Activated CD4-positive, CD25-positive, alpha-beta regulatory T cell treated with anti-CD3 and anti-CD28 coated beads, Interleukin-2, amount 50 U/mL, for 72 hours (primary cell): Measurements from ENCODE around the gene ITIH3.
A peak's percentile ranks its signal among the peaks of the same experiment; 100 is the strongest.
"Not testable (repeated sequence)": the region's sequence is repeated elsewhere in the genome, so short reads cannot be mapped to it uniquely, and the experiment has no call there.

Experiments used
- DNase-seq: peaks from one replicate; pipeline ENCODE4 v3.0.0; 2021

Gene ITIH3, protein sequence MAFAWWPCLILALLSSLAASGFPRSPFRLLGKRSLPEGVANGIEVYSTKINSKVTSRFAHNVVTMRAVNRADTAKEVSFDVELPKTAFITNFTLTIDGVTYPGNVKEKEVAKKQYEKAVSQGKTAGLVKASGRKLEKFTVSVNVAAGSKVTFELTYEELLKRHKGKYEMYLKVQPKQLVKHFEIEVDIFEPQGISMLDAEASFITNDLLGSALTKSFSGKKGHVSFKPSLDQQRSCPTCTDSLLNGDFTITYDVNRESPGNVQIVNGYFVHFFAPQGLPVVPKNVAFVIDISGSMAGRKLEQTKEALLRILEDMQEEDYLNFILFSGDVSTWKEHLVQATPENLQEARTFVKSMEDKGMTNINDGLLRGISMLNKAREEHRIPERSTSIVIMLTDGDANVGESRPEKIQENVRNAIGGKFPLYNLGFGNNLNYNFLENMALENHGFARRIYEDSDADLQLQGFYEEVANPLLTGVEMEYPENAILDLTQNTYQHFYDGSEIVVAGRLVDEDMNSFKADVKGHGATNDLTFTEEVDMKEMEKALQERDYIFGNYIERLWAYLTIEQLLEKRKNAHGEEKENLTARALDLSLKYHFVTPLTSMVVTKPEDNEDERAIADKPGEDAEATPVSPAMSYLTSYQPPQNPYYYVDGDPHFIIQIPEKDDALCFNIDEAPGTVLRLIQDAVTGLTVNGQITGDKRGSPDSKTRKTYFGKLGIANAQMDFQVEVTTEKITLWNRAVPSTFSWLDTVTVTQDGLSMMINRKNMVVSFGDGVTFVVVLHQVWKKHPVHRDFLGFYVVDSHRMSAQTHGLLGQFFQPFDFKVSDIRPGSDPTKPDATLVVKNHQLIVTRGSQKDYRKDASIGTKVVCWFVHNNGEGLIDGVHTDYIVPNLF

DNA sequence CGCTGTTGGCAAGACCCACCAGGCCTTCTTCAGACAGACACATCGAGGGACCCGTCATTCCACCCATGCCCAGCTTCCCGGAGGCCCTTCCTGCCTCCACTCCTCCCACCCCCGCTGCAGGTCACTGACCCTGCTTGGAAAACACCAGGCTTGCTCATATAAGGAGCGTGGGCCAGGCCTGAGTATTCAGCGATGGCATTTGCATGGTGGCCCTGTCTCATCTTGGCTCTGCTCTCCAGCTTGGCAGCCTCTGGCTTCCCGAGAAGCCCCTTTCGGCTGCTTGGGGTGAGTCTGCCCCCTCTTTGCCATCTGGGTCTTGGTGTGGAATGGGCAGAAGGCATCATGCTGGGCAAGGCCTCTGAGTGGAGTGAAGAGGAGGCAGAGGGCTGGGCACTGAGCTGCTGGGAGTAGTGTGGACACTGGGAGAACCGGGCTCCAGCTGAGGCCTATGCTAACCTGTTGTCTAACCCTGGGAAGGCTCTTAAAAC is at the start of gene ITIH3:
ITIH3 (plus strand) TSS at position 185 of the 488 bp plus-strand sequence; CDS start at position 193, 8 bp downstream.
- DNase-seq = no peak

DNA sequence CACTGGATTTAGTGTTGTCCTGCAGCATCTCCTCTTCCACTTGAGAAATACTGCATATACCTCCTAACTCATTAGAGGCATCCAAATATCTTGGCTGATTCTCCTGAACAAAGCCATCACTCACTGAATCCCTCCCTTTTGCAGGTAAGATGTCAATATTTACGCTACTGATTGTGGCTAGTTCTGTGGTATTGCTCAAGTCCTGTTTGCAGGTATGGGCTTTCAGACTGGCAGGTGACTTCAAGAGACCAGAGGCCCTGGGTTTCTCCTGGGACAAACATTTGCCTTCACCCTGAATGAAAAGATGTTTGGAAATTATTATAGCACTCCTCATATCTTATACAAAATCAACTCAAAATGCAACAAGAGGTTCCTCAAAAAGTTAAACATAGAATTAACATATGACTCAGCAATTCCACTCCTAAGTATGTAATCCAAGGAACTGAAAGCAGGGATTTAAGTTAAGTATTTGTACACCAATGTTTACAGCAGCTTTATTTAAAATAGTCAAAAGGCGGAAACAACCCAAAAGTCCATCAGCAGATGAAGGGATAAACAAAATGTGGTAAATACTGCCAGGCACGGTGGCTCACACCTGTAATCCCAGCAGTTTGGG is 42.4 kb upstream of the ITIH3 start:
- DNase-seq = no peak

DNA sequence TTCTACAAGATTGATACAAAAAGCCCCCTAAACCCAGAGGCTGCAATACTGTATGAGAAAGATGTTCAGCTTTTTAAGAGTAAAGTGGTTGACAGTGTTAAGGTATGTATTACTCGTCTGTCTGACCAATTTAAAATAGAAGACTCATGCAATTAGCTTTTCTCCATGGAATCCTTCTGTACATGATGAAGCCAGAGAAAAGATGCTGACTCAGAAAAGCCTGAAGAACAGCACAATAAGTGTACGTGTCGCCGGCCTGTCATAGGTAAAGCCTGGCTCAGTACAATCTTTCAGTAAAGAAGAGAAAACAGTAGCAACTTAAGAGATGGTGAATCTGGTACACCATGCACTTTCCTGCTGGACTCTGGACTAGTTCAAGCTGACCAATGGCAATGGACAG is 40.2 kb upstream of the ITIH3 start:
- DNase-seq = no peak

DNA sequence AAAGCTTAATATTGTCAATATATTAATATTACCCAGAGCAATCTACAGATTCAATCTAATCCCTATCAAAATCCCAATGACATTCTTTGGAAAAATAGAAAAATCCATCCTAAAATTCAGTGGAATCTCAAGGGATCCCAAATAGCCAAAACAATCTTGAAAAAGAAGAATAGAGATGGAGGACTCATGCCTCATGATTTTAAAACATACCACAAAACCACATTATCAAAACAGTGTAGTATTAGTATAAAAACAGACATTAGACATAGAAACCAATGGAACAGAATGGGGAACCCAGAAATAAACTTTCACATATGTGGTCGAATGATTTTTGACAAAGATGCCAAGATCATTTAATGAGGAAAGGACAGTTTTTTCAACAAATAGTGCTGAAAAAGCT is 38.5 kb upstream of the ITIH3 start:
- DNase-seq = no peak

DNA sequence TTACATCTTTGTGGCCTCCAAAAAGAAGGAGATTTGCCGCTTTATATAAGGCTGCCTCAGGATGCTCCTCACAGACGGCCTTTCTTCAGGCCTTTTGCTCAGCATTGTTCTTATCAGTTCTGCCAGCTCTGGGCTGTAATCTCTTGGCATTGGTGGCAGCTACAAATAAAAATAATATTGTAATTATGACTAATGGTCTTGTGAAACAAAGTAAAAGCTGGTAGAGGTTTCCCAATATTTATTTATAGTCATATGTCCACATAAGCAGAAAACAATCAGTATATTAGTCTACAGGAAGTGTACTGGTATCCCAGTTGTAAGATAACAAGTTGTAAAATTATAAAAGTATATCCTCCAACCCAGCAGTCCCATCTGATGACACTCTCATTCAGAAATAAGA is 31.1 kb upstream of the ITIH3 start:
- no peak for DNase-seq

DNA sequence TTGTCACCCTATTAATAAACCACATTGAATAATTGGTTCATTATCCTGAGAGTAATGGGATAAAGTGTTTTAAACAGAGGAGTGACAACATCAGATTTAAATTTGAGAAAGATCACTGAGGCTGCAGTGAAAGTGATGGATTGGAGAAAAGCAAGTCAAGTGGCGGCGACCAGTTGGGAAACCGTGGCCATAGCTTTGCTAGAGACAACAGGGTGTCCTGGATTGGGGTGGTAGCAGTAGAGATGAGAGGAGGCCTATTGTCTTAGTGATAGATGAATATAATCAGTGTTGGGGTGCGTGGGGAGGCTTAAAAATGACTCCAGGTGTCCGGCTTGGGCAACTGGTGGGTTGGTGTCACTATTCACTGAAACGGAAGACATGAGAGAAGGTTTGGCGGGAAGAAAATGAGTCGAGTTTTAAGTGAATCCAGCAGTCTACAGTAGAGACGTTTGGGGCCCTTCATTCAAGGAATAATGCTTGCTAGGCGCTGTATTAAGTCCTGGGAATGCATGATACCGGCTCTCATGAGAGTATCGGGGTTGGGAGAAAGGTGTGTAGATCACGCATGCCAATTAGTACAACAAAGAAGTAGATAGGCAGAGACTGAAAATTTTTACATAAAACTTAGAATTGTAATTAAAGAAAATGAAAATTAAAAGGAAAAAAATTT is 24.7 kb upstream of the ITIH3 start:
- no peak for DNase-seq

DNA sequence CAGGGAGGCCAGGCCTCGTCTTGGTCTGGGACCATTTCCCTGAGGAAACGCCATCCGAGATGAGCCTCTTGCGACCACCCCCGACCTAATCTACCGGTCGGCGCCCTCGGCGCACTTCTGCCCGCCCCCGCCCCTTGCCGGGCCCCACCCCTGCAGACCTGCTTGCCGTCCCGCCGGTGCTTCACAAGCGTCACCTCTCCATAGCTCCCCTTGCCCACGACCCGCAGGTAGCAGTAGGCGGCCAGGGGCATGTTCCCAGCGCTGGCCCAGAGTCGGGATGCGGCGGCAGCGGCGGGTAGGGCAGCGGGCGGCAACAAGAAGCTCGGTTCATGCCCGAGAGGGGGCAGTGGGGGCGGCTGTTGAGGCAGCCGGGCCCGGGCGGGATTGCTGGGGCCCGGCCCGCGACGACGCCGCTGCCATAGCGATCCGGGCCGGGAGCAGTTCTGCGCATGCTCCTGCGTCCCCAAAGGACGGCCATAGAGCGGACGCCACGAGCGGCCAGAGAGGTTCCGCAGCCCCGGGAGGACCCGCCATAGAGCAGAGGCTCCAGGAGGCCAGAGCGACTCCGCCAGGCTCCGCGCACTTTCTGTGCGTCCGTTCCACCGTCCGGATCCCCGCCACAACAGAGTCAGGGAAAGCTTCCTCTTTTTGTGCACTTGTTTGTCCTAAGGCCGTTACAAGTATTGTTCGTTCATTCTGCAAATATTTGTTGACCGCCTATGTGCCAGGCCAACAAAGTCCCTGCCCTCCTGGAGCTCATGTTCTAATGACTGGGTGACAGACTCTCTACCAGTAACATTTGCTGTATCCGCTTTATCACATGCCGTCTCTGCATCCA is 23.9 kb upstream of the ITIH3 start, which contains the start of gene NEK4:
NEK4 (minus strand) TSS at position 445 of the 838 bp plus-strand sequence; CDS start at position 251, 194 bp downstream.
- peak; percentile 84 for DNase-seq

DNA sequence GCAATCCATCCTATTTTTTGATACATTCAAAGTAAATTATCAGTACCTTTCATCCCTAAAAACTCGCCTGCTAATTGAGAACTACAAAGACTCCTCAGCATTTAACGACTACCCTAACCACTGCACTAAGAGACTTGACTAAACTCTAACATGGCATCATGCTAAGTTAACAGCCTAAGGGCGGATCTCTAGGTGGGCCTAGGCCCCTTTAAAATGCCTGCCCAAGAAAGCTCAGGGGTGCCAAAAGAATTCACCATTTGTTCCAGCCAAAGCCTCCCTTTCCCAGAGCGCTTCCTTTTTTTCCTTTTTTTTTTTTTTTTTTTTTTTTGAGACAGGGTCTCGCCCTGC is 23.3 kb upstream of the ITIH3 start:
- no peak for DNase-seq

DNA sequence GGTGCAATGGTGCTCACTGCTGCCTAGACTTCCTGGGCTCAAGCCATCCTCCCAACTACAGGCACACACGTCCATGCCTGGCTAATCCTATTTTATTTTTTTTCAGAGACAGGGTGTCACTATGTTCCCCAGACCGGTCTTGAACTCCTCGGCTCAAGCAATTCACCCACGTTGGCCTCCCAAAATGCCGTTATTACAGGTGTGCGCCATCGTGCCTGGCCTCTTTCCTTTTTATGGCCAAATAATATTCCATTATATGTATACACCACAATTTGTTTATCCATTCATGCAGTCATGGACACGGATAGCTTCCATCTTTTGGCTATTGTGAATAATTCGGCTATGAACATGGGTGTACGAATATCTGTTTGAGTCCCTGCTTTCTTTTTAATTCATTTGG is 22.9 kb upstream of the ITIH3 start:
- no peak for DNase-seq

DNA sequence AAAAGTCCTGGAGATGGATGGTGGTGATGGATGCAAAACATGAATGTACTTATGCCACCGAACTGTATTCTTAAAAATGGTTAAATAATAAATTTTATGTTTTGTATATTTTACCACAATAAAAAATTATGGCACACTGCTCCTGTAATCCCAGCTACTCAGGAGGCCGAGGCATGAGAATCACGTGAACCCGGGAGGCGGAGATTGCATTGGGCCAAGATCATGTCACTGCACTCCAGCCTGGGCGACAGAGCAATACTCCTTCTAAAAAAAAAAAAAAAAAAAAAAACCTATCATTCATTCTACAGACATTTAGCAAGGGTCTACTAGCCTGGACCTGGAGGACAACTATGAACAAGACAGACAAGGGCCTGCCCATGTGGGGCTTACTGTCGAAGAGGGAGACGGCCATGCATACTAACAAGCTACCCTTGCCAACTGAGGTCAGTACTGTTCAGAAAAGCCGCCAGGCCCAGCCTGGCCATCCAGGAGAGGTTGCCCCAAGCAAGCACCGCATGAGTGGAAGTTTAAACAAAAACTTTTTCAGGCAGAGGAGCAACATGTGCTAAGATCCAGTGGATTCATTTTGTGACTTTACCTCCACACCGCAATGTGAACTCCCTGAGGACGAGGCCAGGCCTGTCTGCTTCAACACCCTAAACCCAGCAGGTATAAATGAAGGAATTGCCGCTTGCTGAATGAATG is 21.1 kb upstream of the ITIH3 start:
- peak; percentile 17 for DNase-seq

DNA sequence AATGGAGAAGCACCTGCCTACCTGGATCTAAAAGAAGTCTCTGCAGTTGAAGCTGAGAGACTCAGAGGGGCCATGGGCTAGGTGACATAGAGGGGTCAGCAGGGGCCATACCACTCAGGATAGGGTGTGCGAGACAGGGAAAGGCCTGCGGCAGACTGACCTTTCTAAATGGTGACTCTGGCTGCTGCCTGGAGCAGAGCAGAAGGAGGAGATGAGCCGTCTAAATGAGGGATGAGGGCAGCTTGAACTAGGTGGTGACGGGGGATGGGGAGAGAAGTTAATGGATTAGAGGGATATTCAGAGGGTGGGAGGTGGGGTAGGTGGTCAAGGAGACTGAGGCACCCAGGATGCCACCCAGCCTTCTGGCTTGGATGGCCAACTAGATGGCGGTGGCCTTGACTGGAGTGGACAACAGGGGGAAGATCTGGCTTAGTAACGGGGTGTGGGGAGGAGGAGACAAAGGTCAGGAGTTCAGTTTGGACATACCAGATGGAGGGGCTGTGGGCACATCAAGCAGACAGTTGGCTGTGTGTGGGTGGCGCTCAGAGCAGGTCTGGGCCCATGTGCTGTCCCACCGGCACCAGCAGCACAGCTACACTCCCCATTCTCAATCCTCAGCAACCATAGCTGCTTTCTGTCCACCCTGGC is 20.4 kb upstream of the ITIH3 start:
- DNase-seq = peak; percentile 19

DNA sequence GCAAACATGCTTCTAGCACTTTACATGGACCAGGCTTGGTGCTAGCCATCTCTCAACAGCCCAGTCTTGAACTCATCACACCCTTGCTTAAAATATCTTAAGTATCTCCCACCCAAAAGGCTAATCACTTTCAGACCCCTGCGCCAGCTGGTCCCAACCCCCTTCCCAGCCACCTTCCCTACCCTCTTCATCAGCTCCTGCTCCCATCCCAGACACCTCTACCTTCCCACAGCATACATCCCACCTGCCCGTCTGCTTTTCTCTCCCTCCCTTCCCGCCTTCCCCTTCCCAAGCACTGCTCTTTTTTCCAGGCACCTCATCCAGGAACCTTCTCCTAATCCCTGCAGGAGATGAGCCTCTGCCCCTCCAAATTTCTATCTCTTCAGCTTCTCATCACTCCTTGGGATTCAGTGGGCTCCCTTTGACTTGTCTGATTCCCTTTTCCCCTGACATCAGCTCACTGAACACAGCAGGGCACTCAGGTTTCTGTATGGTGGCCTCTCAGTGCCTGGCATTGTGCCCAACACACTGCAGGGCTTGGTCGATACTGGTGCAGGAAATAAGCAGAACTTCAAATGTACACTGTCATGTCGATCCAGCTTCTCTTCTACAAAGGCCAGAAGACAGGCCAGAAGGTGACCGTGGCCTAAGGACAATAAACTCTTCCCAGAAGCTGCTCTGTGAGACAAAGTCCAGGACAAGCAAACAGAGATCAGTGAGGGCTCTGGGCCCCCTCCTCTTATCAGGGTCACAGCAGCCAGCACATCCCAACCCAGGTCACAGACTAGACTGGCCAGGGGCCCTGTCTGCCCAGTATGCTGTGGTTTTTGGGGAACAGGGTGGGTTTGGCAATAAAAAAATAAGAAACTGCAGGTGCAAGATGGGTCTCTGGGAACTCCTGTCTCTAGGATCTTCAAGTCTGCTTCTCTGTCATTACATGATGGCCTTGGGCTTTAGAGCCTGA is 19.4 kb upstream of the ITIH3 start:
- DNase-seq = no peak

DNA sequence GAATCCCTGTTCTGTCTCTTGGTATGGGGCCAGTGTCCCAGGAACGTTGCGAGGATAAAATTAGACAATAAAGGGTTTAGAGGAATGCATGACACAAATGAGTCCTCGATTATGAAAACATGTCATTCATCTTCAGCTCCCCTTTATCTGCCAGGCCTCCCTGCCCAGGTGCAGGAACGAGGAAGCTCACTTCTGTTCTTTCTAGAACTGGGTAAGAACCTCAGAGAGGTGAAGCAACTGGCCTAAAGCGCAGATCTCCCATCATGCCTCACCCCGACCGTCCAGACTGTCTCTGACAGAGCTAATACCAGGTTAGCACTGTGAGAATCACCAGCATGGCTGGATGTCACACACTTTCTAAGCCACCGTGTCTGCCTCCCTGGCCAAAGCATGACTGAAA is 18.7 kb upstream of the ITIH3 start:
- no peak for DNase-seq

DNA sequence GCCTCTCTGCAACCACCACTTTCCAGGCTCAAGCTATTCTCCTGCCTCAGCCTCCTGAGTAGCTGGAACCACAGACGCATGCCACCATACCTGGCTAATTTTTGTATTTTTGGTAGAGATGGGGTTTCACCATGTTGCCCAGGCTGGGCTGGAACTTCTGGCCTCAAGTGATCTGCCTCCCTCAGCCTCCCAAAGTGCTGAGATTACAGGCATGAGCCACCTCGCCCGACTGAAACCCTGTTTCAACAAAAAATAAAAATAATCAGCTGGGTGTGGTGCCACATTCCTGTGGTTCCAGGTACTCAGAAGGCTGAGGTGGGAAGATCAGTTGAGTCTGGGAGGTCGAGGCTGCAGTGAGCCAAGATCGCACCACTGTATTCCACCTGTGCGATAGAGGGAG is 18.1 kb upstream of the ITIH3 start:
- DNase-seq = not testable (repeated sequence)

DNA sequence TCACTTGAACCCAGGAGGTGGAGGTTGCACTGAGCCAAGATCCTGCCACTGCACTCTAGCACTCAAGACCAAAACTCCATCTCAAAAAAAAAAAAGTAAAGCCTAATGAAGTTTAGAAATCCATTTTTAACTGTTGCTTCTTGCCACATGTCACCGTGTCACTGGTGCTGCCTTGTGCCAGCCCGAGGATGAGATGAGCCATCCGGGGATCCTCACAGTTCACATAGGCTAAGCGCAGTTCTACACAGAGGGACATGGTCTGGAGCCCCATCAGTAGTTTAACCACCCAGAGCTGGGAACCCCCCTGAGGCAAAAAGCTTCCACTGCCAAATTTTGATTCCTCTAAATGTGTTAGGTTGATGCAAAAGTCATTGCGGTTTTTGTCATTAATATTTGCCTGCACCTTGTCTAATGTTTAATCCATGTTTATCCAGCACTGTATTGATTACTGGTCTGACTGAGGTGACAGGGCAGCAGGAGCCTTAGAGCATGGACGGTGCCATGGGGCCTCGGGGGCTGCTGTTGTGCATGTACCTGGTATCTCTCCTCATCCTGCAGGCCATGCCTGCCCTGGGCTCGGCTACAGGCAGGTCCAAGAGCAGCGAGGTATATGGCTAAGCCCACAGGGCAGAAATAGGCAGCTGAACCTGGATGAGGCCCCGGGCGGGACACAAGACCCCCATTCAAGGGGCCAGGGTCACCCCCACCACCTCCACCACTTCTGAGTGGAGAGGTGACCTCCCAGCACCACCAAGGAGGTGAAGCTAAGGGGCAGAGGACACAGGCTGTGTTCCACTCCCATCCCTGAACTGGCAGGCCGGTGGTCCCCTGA is 17.3 kb upstream of the ITIH3 start, which contains the start of gene ITIH1:
ITIH1 (plus strand) TSS at position 473 of the 832 bp plus-strand sequence; CDS start at position 490, 17 bp downstream.
- peak; percentile 26 for DNase-seq

DNA sequence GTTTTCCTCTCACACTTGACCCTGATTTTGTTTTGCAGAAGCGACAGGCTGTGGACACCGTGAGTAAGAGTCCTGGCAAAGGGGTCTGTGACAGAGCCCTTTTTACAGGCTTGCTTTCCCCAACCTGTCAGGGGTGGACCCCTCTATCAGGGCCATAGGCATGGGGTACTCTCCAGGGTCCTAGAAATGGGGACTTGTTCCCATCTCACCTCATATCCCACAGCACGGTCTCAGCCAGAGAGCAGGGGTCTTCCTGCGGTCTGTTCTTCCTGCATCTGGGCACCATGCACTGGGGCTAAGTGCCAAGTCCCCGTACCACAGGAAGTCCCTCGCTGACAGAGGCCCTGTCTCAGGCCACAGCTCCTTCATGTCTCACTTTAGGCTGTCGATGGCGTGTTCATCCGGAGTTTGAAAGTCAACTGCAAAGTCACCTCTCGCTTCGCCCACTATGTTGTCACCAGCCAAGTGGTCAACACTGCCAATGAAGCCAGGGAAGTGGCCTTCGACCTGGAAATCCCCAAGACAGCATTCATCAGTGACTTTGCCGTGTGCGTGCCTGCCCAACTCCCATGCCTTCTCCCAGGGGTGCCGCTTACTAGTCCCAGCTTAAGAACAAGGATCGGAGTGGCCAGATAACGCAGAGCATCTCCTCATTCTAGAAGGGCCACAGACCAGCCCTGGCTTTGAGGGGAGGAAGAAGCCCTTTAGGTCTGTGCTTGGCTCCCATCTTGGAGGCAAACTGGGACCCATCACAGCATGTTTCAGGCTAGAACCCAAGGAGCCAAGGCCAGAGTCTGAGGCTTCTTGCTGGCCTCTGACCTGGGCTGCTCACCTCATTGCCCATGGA is 16.4 kb upstream of the ITIH3 start:
- DNase-seq = peak; percentile 29
